Mucosa of descending colon (tissue), 3 donors: ENCODE data around the gene PFDN1. TPM values are rescaled to one million over a fixed set of nuclear protein-coding genes. Genes with fewer than 3 reads are reported as not detected.

ENCODE experiments used
- ATAC-seq: fragments of 200-7000 bp; cut with Tn5 transposase; one replicate; pipeline ENCODE4 v1.9.1; 2020; ENCODE audit warnings: mild to moderate bottlenecking, moderate library complexity
- DNase-seq, 3 donors: peaks; one replicate each; pipeline ENCODE4 v3.0.0-alpha.2; 2020
- H3K36me3 ChIP-seq: fragments of 200-600 bp; one replicate; pipeline ENCODE4 v1.8.0; 2021; ENCODE audit warnings: low read depth, mild to moderate bottlenecking
- H3K4me1 ChIP-seq: fragments of 200-600 bp; one replicate; pipeline ENCODE4 v1.8.0; 2021; ENCODE audit warnings: low read depth, mild to moderate bottlenecking
- H3K4me3 ChIP-seq: fragments of 200-600 bp; one replicate; pipeline ENCODE4 v1.8.0; 2021; ENCODE audit warnings: mild to moderate bottlenecking
- H3K9me3 ChIP-seq: fragments of 200-600 bp; one replicate; pipeline ENCODE4 v1.8.0; 2021; ENCODE audit warnings: mild to moderate bottlenecking
- CTCF ChIP-seq: fragments of 200-600 bp; IDR thresholded peaks from one replicate; pipeline ENCODE4 v1.8.0; 2022; ENCODE audit warnings: antibody characterized with exemption, mild to moderate bottlenecking
- intact Hi-C, 2 donors: fragments of 100-400 bp; cut with DNase I in 1 of 2; cut with micrococcal nuclease in 1 of 2; formaldehyde crosslinking; loops; one replicate each; pipeline versions ENCODE4 v1.11.0 to v1.11.1; 2022; cut with DNase I, micrococcal nuclease
- total RNA-seq, 3 donors: library from RNA; stranded (reverse); fragmentation: NEBNext Ultra II Directional in 2 of 3; extraction: Animal tissue kit (Norgen Biotek cat#: 25700) in 2 of 3; gene quantifications; one replicate each; pipeline versions ENCODE4 v1.2.1 to v1.2.4, GENCODE V29; 2021 to 2023
- donor health status: DM: no; HTN: no; CAD: no; lungs with moderate emphysema.
- donor health status: DM: no; HTN: no; CAD: no.
- donor health status: DM: no; HTN: yes; CAD: no.

The PFDN1 gene
- total RNA-seq, 3 donors from 2014 or later: 33.5 to 48.0 (median 35.9) TPM

DNA sequence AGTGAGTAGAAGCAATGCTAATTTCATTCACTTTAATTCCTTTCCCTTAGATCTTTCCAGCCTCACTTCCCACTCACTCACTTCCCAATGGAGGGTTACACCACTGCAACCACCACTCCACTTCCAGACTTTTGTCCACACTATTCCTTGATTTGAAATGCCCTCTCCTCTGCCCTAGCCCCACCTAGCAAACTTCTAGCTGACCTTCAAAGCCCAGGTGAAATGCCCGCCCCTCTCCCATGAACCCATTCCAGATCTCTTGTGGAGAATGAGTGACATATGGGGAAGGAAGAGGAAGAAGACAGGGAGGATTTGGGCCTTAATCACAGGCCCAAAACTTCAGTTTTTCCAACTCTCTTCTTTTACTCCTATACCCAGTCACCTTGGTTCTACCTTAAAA is 37.1 kb downstream of the PFDN1 start:
- no peak for TF ChIP-seq CTCF
- Histone ChIP-seq H3K4me3 (no peak overlapping the region), H3K9me3 (no peaks in the 10 kb centered on the region), H3K36me3 (no peaks in the 10 kb centered on the region), H3K4me1 (peaks cover 29% of the 10 kb centered on the region)
- ATAC-seq (no peak), DNase-seq (no peak)
- intact Hi-C loops: no loop called here

DNA sequence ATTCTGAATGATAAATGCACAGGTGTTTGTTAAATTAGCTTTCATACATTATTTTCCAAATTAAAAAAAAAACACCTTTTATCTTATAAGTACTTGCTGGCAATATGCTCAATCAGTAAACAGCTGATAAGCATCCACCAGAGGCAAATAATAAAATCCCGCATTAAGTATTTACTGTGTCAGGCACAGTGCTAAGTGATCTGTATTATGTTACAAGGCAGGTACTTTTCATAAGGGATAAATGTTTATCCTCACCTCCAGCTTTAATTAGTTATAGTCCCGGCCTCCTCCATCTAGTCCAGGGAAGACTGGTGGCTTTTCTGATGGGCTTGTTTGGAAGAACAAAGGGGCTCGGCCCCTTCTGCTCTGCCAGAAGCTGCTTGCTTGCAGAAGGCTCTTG is 40.1 kb downstream of the PFDN1 start:
- Histone ChIP-seq H3K4me3 (no peak overlapping the region), H3K4me1 (peaks cover 29% of the 10 kb centered on the region), H3K9me3 (no peaks in the 10 kb centered on the region), H3K36me3 (no peaks in the 10 kb centered on the region)
- DNase-seq: no peak
- ATAC-seq: no peak
- intact Hi-C loops: no loop called here
- TF ChIP-seq CTCF: no peak

- H3K4me1 ChIP-seq: peaks cover 29% of the 10 kb centered on the region
- intact Hi-C loops: no loop called here
- H3K9me3 ChIP-seq: no peaks in the 10 kb centered on the region
- DNase-seq (no peak), ATAC-seq (no peak)
- no peak for TF ChIP-seq CTCF
- no peaks in the 10 kb centered on the region for H3K36me3 ChIP-seq
- H3K4me3 ChIP-seq: no peak overlapping the region
Observed at GRCh38 chr5:140262221-140262620, 40.7 kb downstream of the PFDN1 start.

DNA sequence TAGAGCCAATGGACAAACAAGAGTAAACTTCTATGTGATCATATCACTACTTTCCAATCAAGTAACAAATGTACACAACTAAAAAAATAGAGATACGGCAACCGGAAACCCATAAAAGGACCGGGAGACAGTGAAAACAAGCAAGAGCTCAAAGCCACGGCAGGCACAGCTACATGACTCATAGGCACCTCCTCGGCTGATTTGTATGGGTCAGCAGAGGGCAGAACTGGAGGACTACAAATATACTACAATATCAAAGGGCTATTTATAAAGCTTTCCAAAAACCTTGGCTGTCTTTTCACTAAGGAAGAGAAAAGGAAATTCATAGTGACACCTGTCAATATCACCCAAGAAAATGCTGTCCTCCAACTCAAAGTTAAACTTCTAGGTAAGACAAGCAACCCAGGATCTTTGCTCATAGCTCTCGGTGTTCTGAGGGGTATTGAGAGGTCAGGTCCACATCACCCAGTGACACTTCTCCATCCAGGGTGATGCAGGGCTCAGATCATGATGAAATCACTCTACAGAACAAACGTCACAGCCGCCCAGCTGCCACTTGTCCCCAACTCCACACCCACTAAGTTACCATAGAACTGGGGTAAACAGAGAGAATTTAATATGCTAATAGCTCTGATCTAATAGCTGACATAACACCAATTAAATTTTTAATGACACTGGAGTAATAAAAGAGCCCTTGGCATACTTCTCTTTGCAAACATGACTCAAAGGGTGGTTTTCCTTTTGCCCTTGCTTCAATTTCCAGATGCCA is 41.3 kb downstream of the PFDN1 start:
- TF ChIP-seq CTCF: no peak
- Histone ChIP-seq H3K9me3 (no peaks in the 10 kb centered on the region), H3K4me1 (peaks cover 29% of the 10 kb centered on the region), H3K36me3 (no peaks in the 10 kb centered on the region), H3K4me3 (no peak overlapping the region)
- peak; percentile 60 to 81 (median 72) for DNase-seq
- intact Hi-C loops: no loop called here
- ATAC-seq: peak; percentile 88

DNA sequence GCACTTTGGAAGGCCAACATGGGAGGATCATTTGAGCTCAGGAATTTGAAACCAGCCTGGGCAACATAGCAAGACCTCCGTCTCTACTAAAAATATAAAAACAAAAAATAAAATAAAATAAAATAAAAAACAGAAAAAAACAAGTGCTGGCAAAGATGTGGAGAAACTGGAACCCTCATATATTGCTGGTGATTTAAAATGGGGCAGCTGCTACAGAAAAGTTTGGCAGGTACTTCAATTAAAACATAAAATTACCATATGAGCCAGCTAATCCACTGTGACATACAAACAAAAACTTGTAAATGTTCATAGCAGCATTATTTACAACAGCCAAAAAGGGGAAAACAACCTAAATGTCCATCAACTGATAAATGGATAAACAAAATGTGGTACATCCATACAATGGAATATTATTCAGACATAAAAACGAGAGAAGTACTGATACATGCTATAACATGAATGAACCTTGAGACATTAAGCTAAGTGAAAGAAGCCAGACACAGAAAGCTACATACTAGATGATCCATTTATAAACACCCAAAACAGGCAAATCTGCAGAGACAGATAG is 42.7 kb downstream of the PFDN1 start:
- intact Hi-C loops: no loop called here
- DNase-seq (no peak), ATAC-seq (no peak)
- peaks cover 29% of the 10 kb centered on the region for H3K4me1 ChIP-seq
- H3K36me3 ChIP-seq: no peaks in the 10 kb centered on the region
- no peak overlapping the region for H3K4me3 ChIP-seq
- no peaks in the 10 kb centered on the region for H3K9me3 ChIP-seq
- TF ChIP-seq CTCF: no peak
